ENCODE measurements around the gene ATP8B1.

- TF ChIP-seq CTCF (IDR thresholded peaks at IDR 0.05): no peak
- no peak for TF ChIP-seq POLR2A (IDR thresholded peaks at IDR 0.05)
Observed at GRCh38 chr18:57698571-57699276, 104.4 kb downstream of the ATP8B1 start.
